HCT116 (cell line): ENCODE data around the gene CACNG6. TPM values are rescaled to one million over a fixed set of nuclear protein-coding genes. Genes with fewer than 3 reads are reported as not detected.

ENCODE experiments used
- ATAC-seq: fragments of 200-7000 bp; cut with Tn5 transposase; 2 replicates; pipeline ENCODE4 v1.9.1; 2020; ENCODE audit warnings: mild to moderate bottlenecking, moderate library complexity
- BruUV-seq: library from RNA; stranded (reverse); fragments of 400-500 nt; replicated peaks from 2 replicates; lab custom pipeline; 2021; lab: Mats Ljungman, UMichigan
- CTCF ChIA-PET: fragments of 300-600 bp; sonication (Branson Sonifier 250); formaldehyde crosslinking; loops from one replicate; lab custom pipeline; 2021; ENCODE audit warnings: antibody characterized with exemption; lab: Charles Lee
- POLR2A ChIA-PET: fragments of 300-600, 350-600 bp; sonication (Branson Sonifier 250); formaldehyde crosslinking; loops from one replicate; lab custom pipeline; 2021; ENCODE audit warnings: antibody characterized with exemption; lab: Charles Lee
- RAD21 ChIA-PET, 2 experiments: fragments of 300-600 bp; sonication (Branson Sonifier 250); formaldehyde crosslinking; loops; one replicate each; lab custom pipeline; 2023; ENCODE audit warnings: low total read pairs in 2 of 2; ENCODE audit not compliant: uncharacterized antibody in 2 of 2, unreplicated experiment in 2 of 2, low non-redundant PET in 1 of 2; lab: Charles Lee
- DNase-seq: peaks from one replicate; pipeline ENCODE4 v3.0.0-alpha.2; 2010; ENCODE audit warnings: low read depth, low spot score
- H2AFZ ChIP-seq: fragments of 200-600 bp; shearing (Covaris generic), sonication (generic); 2 replicates; pipeline ENCODE4 v1.6.1; 2017; ENCODE audit warnings: low read depth, mixed run types, mixed read lengths, antibody characterized with exemption, low read length; ENCODE audit not compliant: poor library complexity, severe bottlenecking
- H3K27ac ChIP-seq: 2 replicates; pipeline ENCODE4 v1.5.1; 2012; ENCODE audit warnings: low read depth, low read length
- H3K27me3 ChIP-seq: fragments of 200-600 bp; sonication (generic); 2 replicates; pipeline ENCODE4 v1.6.1; 2016; ENCODE audit warnings: mixed run types, low read length, mixed read lengths; ENCODE audit not compliant: insufficient read depth
- H3K36me3 ChIP-seq, 2 experiments: fragments of 200-500 bp in 1 of 2; fragments of 200-600 bp in 1 of 2; sonication (Bioruptor generic) in 1 of 2; sonication (generic) in 1 of 2; 2 replicates each; pipeline versions ENCODE4 v1.5.1 to v1.6.1; 2014 to 2016; ENCODE audit warnings: low read length in 2 of 2, inconsistent platforms in 1 of 2, mixed read lengths in 1 of 2, mixed run types in 1 of 2; ENCODE audit not compliant: insufficient read depth in 2 of 2, control insufficient read depth in 1 of 2
- H3K4me1 ChIP-seq, 2 experiments: fragments of 200-600 bp in 1 of 2; sonication (generic) in 1 of 2; 2 replicates each; pipeline versions ENCODE4 v1.5.1 to v1.6.1; 2012 to 2017; ENCODE audit warnings: low read length in 2 of 2, inconsistent platforms in 1 of 2, mild to moderate bottlenecking in 1 of 2, mixed read lengths in 1 of 2, mixed run types in 1 of 2, moderate library complexity in 1 of 2; ENCODE audit not compliant: insufficient read depth in 2 of 2, control insufficient read depth in 1 of 2
- H3K4me2 ChIP-seq: fragments of 200-600 bp; sonication (generic); 2 replicates; pipeline ENCODE4 v1.6.1; 2017; ENCODE audit warnings: mixed run types, low read length, mixed read lengths
- H3K4me3 ChIP-seq, 2 experiments: fragments of 200-600 bp in 1 of 2; sonication (generic) in 1 of 2; replicated peaks in 1 of 2; 2 replicates each; pipeline ENCODE4 v1.5.1; 2011 to 2016; ENCODE audit warnings: low read length in 2 of 2, control low read depth in 1 of 2, low read depth in 1 of 2, mild to moderate bottlenecking in 1 of 2, mixed read lengths in 1 of 2, mixed run types in 1 of 2
- H3K79me2 ChIP-seq: fragments of 200-600 bp; sonication (generic); 2 replicates; pipeline ENCODE4 v1.6.1; 2017; ENCODE audit warnings: mild to moderate bottlenecking, mixed run types, low read length, moderate library complexity, mixed read lengths; ENCODE audit not compliant: insufficient read depth
- H3K9ac ChIP-seq: fragments of 200-600 bp; sonication (generic); 2 replicates; pipeline ENCODE4 v1.6.1; 2016; ENCODE audit warnings: low read length, mixed read lengths
- H3K9me2 ChIP-seq: fragments of 200-600 bp; sonication (generic), shearing (Covaris generic); 2 replicates; pipeline ENCODE4 v1.6.1; 2017; ENCODE audit warnings: mixed run types, mild to moderate bottlenecking, moderate library complexity; ENCODE audit not compliant: insufficient read depth
- H3K9me3 ChIP-seq, 2 experiments: fragments of 200-500 bp in 1 of 2; fragments of 200-600 bp in 1 of 2; sonication (Bioruptor generic) in 1 of 2; sonication (generic) in 1 of 2; 2 replicates each; pipeline ENCODE4 v1.6.1; 2014 to 2017; ENCODE audit warnings: low read length in 2 of 2, mixed read lengths in 2 of 2, inconsistent platforms in 1 of 2, low read depth in 1 of 2, mild to moderate bottlenecking in 1 of 2, mixed run types in 1 of 2, moderate library complexity in 1 of 2; ENCODE audit not compliant: control insufficient read depth in 1 of 2, insufficient read depth in 1 of 2
- H4K20me1 ChIP-seq: fragments of 200-600 bp; sonication (generic), shearing (Covaris generic); 2 replicates; pipeline ENCODE4 v1.6.1; 2017; ENCODE audit warnings: mixed run types, mild to moderate bottlenecking, moderate library complexity; ENCODE audit not compliant: insufficient read depth
- ATF3 ChIP-seq: IDR thresholded peaks from 2 replicates; pipeline ENCODE4 v1.6.1; 2012
- CBX3 ChIP-seq: IDR thresholded peaks from 2 replicates; pipeline ENCODE4 v1.6.1; 2012; ENCODE audit warnings: low read depth
- CEBPB ChIP-seq: IDR thresholded peaks from 2 replicates; pipeline ENCODE4 v1.6.1; 2012; ENCODE audit warnings: low read depth
- CTCF ChIP-seq, 3 experiments: fragments of 200-600 bp in 1 of 3; sonication (generic) in 1 of 3; IDR thresholded peaks in 2 of 3; conservative IDR thresholded peaks in 1 of 3; 2 replicates each; pipeline ENCODE4 v1.5.1; 2012 to 2017; ENCODE audit warnings: low read depth in 2 of 3, low read length in 2 of 3, antibody characterized with exemption in 1 of 3, borderline replicate concordance in 1 of 3, control low read depth in 1 of 3, mild to moderate bottlenecking in 1 of 3, mixed read lengths in 1 of 3, mixed run types in 1 of 3, moderate library complexity in 1 of 3; ENCODE audit not compliant: insufficient read depth in 1 of 3
- EGR1 ChIP-seq: IDR thresholded peaks from 2 replicates; pipeline ENCODE4 v1.6.1; 2012; ENCODE audit warnings: low read depth
- EZH2phosphoT487 ChIP-seq: fragments of 200-600 bp; IDR thresholded peaks from 2 replicates; pipeline ENCODE4 v1.6.1; 2018; ENCODE audit warnings: antibody characterized with exemption, borderline replicate concordance
- FOSL1 ChIP-seq: IDR thresholded peaks from 2 replicates; pipeline ENCODE4 v1.6.1; 2012; ENCODE audit warnings: low read depth
- POLR2A ChIP-seq: IDR thresholded peaks from 2 replicates; pipeline ENCODE4 v1.7.0; 2011; ENCODE audit warnings: borderline replicate concordance; ENCODE audit not compliant: insufficient read depth, insufficient read length; ENCODE audit errors: extremely low read depth
- SIN3A ChIP-seq: IDR thresholded peaks from 2 replicates; pipeline ENCODE4 v1.6.1; 2012; ENCODE audit warnings: low read depth
- SRF ChIP-seq: IDR thresholded peaks from 2 replicates; pipeline ENCODE4 v1.6.1; 2012; ENCODE audit warnings: low read depth
- TCF7L2 ChIP-seq: IDR thresholded peaks from 2 replicates; pipeline ENCODE4 v1.7.0; 2011; ENCODE audit warnings: borderline replicate concordance, inconsistent platforms; ENCODE audit not compliant: insufficient read depth, insufficient read length; ENCODE audit errors: extremely low read depth
- ZBTB33 ChIP-seq: IDR thresholded peaks from 2 replicates; pipeline ENCODE4 v1.6.1; 2011; ENCODE audit warnings: mild to moderate bottlenecking, low read length, moderate library complexity; ENCODE audit not compliant: insufficient replicate concordance; ENCODE audit errors: extremely low read depth
- ZFX ChIP-seq: fragments of 450-650 bp; IDR thresholded peaks from 2 replicates; pipeline ENCODE4 v1.6.1; 2017
- intact Hi-C: fragments of 100-400 bp; cut with micrococcal nuclease; formaldehyde crosslinking; loops from 2 replicates; pipeline ENCODE4 v1.10.0; 2022
- total RNA-seq: library from RNA; stranded (reverse); gene quantifications from one replicate; pipeline ENCODE4 v1.2.1, GENCODE V29; 2021; ENCODE audit not compliant: unreplicated experiment

Gene CACNG6
- total RNA-seq, 1 experiment from 2014 or later = 0.15 TPM

GRCh38 chr19:54010474-54010873 is 19.0 kb downstream of the CACNG6 start (continued):
- TF ChIP-seq ATF3 (no peak), CEBPB (no peak)

GRCh38 chr19:54011507-54012211 is 20.2 kb downstream of the CACNG6 start:
- no peaks in the 10 kb centered on the region for H3K9me2 ChIP-seq
- CTCF ChIA-PET = no interaction called here
- DNase-seq (no peak), ATAC-seq (no peak)
- H3K27me3 ChIP-seq = no peaks in the 10 kb centered on the region
- RAD21 ChIA-PET = no interaction called here
- H3K4me2 ChIP-seq = no peak overlapping the region
- no TSS peak for BruUV-seq
- no peak overlapping the region for H3K4me3 ChIP-seq
- no peaks in the 10 kb centered on the region for H3K36me3 ChIP-seq
- H3K79me2 ChIP-seq = no peaks in the 10 kb centered on the region
- no peak overlapping the region for H2AFZ ChIP-seq
- no peak overlapping the region for H3K27ac ChIP-seq
- no peaks in the 10 kb centered on the region for H4K20me1 ChIP-seq
- TF ChIP-seq EZH2phosphoT487 (no peak), SIN3A (no peak), SRF (no peak), ZFX (no peak), EGR1 (no peak), CEBPB (no peak), CBX3 (no peak), ZBTB33 (no peak), FOSL1 (no peak), TCF7L2 (no peak), CTCF (IDR thresholded peaks at IDR 0.05 in 2 of 3, conservative IDR thresholded peaks at IDR 0.05 in 1 of 3; ENCODE audit: borderline replicate concordance in 1 of 3, insufficient read depth in 1 of 3, low read depth in 2 of 3, low read length in 2 of 3) (no peak), POLR2A (no peak)
- H3K4me1 ChIP-seq = no peaks in the 10 kb centered on the region; a peak in 1 of 4 replicates
- intact Hi-C loops = no loop called here
- POLR2A ChIA-PET = no interaction called here
- H3K9me3 ChIP-seq = no peaks in the 10 kb centered on the region
- no peak overlapping the region for H3K9ac ChIP-seq
